Camera-type eye (tissue), 1 donor: ENCODE measurements around the gene SOHLH1. TPM values are rescaled to one million over a fixed set of nuclear protein-coding genes. Genes with fewer than 3 reads are reported as not detected.

Source experiments
- total RNA-seq: library from RNA; depleted of rRNA; stranded (reverse); fragments of >200 nt; gene quantifications from one replicate; pipeline ENCODE4 v1.2.3, GENCODE V29; 2014

The SOHLH1 gene, protein sequence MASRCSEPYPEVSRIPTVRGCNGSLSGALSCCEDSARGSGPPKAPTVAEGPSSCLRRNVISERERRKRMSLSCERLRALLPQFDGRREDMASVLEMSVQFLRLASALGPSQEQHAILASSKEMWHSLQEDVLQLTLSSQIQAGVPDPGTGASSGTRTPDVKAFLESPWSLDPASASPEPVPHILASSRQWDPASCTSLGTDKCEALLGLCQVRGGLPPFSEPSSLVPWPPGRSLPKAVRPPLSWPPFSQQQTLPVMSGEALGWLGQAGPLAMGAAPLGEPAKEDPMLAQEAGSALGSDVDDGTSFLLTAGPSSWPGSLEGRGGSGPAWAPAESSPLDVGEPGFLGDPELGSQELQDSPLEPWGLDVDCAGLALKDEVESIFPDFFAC
- total RNA-seq: 0.99 TPM

DNA sequence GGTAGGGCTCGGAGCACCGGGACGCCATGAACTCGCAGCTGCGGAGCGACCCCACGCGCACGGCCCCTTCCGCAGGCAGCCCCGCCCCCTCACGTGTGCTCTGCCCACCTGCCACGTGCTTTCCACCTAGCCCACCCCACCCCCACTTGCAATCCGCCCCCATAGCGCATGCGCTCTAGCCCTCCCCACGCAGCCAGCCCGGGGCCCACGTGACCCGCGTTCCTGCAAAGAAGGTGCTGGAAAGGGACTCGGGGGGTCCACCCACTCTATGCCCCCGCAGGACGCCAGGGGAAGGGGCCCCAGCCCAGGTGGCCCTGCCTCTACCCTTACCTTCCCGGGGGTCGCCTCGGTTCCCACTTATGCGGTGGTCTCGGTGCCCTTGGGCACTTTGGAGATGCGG lies at the start of gene SOHLH1:
TSS of gene SOHLH1 (minus strand) at position 42 of the 400 bp plus-strand sequence. CDS start at position 28, 14 bp downstream.

DNA sequence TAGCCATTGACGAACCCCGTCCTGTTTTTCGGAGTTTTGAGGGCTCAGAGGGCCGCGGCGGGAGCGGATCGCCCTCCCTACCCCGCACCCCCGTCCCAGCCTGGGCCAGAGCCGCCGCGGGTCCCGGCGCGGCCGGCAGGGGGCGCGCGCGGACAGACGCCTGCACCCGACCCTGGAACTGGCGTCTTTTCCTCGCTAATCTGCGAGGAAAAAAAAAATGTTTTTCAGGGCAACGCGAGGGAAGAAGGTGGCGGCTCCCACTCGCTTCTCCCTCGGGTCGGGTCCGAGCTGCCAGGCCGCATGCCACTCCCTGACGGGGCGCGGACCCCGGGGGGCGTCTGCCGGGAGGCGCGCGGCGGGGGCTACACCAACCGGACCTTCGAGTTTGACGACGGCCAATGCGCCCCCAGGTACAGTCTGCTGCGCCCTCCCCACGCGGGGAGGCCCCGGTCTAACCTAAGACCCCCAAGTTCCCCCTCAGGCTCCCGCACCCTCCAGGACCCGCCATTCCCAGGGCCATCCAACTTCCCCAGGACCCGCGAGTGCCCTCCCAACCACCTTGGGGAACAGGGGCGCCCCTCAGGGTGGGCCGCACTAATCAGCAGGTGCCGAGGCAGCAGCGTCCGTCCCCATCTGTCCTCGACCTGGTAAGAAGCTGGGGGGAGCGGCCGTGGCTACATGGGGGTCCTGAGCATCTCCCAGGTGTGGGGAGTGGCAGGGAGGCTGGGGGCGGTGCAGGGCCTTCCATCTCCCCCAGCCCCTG lies 2.9 kb upstream of the SOHLH1 start, which contains the start of gene KCNT1:
TSS of gene KCNT1 (plus strand) at position 227 of the 763 bp plus-strand sequence. CDS start at position 301, 74 bp downstream.

DNA sequence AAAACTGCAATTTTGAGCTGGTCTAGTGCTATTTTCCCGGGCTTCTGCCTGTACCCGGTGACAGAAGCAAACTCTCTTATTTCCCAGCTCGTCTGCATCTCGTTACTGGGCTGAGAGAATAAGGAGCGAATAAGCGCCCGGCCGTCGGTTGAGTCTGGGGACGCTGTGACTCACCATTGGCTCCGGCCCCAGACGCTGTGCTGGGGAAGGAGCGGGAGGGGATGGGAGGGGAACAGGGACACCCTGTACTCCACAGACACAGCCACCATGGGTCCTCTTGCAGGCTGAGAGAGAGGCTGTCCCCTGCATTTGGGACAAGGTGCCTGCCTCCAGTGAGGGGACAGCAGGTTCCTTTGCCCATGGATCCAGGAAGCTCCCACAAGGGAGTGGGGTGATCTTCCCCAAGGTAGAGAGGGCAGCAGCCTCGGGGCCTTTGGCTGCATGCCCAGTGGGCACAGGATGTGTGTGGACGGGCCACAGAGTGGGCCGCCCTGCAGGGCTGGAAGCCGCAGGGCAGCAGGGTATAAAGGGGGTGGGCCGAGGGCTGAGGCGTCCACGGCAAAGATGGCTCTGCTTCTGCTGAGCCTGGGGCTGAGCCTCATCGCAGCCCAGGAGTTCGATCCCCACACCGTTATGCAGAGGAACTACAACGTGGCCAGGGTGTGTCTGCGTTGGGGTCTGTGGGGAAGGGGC lies 36.4 kb downstream of the SOHLH1 start, which contains the start of gene LCN9:
TSS of gene LCN9 (plus strand) at position 552 of the 693 bp plus-strand sequence. CDS start at position 565, 13 bp downstream.

Other genes starting within 250 kb of the SOHLH1 start
- gene PPP1R26, start 219.7 kb downstream of the SOHLH1 start, total RNA-seq: 32.5 TPM
- gene MRPS2, start 198.8 kb downstream of the SOHLH1 start, total RNA-seq: 20.0 TPM
- gene LCN1, start 178.0 kb downstream of the SOHLH1 start, total RNA-seq: 13.0 TPM
- not detected for gene OBP2A, start 153.4 kb downstream of the SOHLH1 start, total RNA-seq
- gene PAEP, start 137.7 kb downstream of the SOHLH1 start, total RNA-seq: not detected
- gene GLT6D1, start 59.9 kb downstream of the SOHLH1 start, total RNA-seq: not detected
- gene LCN9, start 36.2 kb downstream of the SOHLH1 start, total RNA-seq: not detected
- gene KCNT1, start 2.7 kb upstream of the SOHLH1 start, total RNA-seq: 1.1 TPM
- 123 TPM for gene CAMSAP1, start 208.1 kb upstream of the SOHLH1 start, total RNA-seq